A673 (cell line): ENCODE results near the gene ZC2HC1B. TPM values are rescaled to one million over a fixed set of nuclear protein-coding genes. Genes with fewer than 3 reads are reported as not detected.

Experiments used
- BruUV-seq: library from RNA; stranded (reverse); fragments of 400-500 nt; replicated peaks from 2 replicates; lab custom pipeline; 2021; lab: Mats Ljungman, UMichigan
- CTCF ChIA-PET: fragments of 300-600 bp; sonication (Branson Sonifier 250); formaldehyde crosslinking; loops from one replicate; lab custom pipeline; 2022; ENCODE audit warnings: antibody characterized with exemption; lab: Charles Lee
- POLR2A ChIA-PET: fragments of 300-600 bp; sonication (Branson Sonifier 250); formaldehyde crosslinking; loops from one replicate; lab custom pipeline; 2022; ENCODE audit warnings: antibody characterized with exemption; ENCODE audit not compliant: low non-redundant PET; lab: Charles Lee
- DNase-seq: peaks from one replicate; pipeline ENCODE4 v3.0.0-alpha.2; 2015; ENCODE audit warnings: low spot score
- H3K27ac ChIP-seq: fragments of 200-600 bp; sonication (generic); 2 replicates; pipeline ENCODE4 v1.5.1; 2016; ENCODE audit warnings: mixed run types, low read depth, mild to moderate bottlenecking, mixed read lengths, antibody characterized with exemption, low read length; ENCODE audit not compliant: poor library complexity, severe bottlenecking
- H3K27me3 ChIP-seq: fragments of 200-600 bp; sonication (generic); replicated peaks from 2 replicates; pipeline ENCODE4 v1.6.1; 2017; ENCODE audit warnings: mixed run types, low read depth, mild to moderate bottlenecking, mixed read lengths, antibody characterized with exemption, low read length; ENCODE audit not compliant: insufficient read depth, poor library complexity
- H3K36me3 ChIP-seq: fragments of 200-600 bp; sonication (generic); 2 replicates; pipeline ENCODE4 v1.6.1; 2016; ENCODE audit warnings: mixed run types, mild to moderate bottlenecking, mixed read lengths, antibody characterized with exemption, low read length; ENCODE audit not compliant: insufficient read depth, poor library complexity, severe bottlenecking
- H3K4me1 ChIP-seq: fragments of 200-600 bp; sonication (generic); 2 replicates; pipeline ENCODE4 v1.6.1; 2017; ENCODE audit warnings: mixed run types, mild to moderate bottlenecking, mixed read lengths, antibody characterized with exemption, low read length; ENCODE audit not compliant: insufficient read depth, poor library complexity, severe bottlenecking
- H3K4me3 ChIP-seq: fragments of 200-600 bp; sonication (generic); 2 replicates; pipeline ENCODE4 v1.5.1; 2016; ENCODE audit warnings: low read depth, mixed run types, mild to moderate bottlenecking, mixed read lengths, low read length; ENCODE audit not compliant: poor library complexity, severe bottlenecking
- H3K9me3 ChIP-seq: fragments of 200-600 bp; sonication (generic); 2 replicates; pipeline ENCODE4 v1.6.1; 2016; ENCODE audit warnings: mixed run types, low read depth, mild to moderate bottlenecking, mixed read lengths, antibody characterized with exemption, low read length; ENCODE audit not compliant: poor library complexity, severe bottlenecking
- EZH2 ChIP-seq: fragments of 200-600 bp; sonication (generic); IDR thresholded peaks from 2 replicates; pipeline ENCODE4 v1.6.1; 2017; ENCODE audit warnings: borderline replicate concordance, low read depth, mild to moderate bottlenecking, mixed read lengths, antibody characterized with exemption, low read length; ENCODE audit not compliant: poor library complexity, severe bottlenecking
- intact Hi-C: fragments of 100-400 bp; cut with micrococcal nuclease; formaldehyde crosslinking; loops from one replicate; pipeline ENCODE4 v1.10.0; 2022; ENCODE audit not compliant: unreplicated experiment
- total RNA-seq: library from RNA; stranded (reverse); gene quantifications from 2 replicates; pipeline ENCODE4 v1.2.3, GENCODE V29; 2021
- TF ChIP-seq, protein P1 (sequence below): fragments of 300-800, 200-600 bp; sonication (generic); conservative IDR thresholded peaks from 2 replicates; pipeline ENCODE4 v1.5.1; 2017; ENCODE audit warnings: low read depth, mild to moderate bottlenecking, antibody characterized with exemption, low read length, moderate library complexity, mixed read lengths

Gene ZC2HC1B
- total RNA-seq, 1 experiment from 2014 or later, result not detected

DNA sequence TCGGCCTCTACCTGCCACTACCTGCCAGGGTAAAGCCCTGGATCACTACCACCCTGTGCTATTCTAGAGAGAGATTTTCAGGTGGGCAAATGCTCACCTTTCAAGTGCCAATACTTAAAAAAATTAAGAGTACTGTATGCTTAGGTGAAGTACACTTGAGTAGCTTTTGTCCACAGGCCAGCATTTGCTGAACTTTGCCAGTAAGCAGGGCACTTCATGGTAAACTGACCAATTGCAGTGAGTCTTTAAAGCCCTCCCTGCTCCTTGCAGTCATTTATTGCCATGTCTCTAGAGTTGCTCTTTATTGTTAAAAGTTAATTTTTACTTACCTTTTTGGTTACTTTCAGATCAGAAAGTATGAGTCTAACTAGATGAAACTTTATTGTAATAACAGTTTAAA is 85.3 kb downstream of the ZC2HC1B start:
- Histone ChIP-seq H3K27ac (no peak overlapping the region), H3K4me1 (no peaks in the 10 kb centered on the region), H3K4me3 (no peak overlapping the region), H3K36me3 (no peaks in the 10 kb centered on the region), H3K9me3 (no peaks in the 10 kb centered on the region), H3K27me3 (no peaks in the 10 kb centered on the region)
- no peak for TF ChIP-seq EZH2
- TF ChIP-seq, protein P1, sequence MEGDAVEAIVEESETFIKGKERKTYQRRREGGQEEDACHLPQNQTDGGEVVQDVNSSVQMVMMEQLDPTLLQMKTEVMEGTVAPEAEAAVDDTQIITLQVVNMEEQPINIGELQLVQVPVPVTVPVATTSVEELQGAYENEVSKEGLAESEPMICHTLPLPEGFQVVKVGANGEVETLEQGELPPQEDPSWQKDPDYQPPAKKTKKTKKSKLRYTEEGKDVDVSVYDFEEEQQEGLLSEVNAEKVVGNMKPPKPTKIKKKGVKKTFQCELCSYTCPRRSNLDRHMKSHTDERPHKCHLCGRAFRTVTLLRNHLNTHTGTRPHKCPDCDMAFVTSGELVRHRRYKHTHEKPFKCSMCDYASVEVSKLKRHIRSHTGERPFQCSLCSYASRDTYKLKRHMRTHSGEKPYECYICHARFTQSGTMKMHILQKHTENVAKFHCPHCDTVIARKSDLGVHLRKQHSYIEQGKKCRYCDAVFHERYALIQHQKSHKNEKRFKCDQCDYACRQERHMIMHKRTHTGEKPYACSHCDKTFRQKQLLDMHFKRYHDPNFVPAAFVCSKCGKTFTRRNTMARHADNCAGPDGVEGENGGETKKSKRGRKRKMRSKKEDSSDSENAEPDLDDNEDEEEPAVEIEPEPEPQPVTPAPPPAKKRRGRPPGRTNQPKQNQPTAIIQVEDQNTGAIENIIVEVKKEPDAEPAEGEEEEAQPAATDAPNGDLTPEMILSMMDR, result no peak
- ChIA-PET POLR2A (no interaction called here), CTCF (no interaction called here)
- intact Hi-C loops, result no loop called here
- BruUV-seq, result no TSS peak
- no peak for DNase-seq

DNA sequence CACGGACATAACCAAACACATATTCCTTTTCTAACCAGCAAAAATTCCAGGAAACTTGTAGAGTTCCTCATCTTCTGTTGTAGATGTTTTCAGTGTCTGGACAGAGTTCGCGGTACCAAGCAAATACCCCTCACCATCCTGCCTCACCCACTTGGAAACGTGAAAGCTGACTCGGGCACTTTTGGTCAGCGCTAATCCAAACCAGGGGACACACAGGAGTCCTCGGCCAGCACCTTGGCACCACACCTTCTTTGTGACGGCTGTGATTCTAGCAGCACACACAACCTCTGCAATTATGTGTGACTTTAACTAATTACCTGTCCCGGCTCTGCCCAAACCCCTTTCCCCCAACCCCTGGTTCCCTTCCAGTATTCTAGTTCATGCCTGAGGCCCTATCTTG is 85.7 kb downstream of the ZC2HC1B start:
- no peak for DNase-seq
- ChIA-PET CTCF (no interaction called here), POLR2A (no interaction called here)
- H3K36me3 ChIP-seq, result no peaks in the 10 kb centered on the region
- TF ChIP-seq, protein P1, result no peak
- no peak for TF ChIP-seq EZH2
- no peaks in the 10 kb centered on the region for H3K27me3 ChIP-seq
- H3K9me3 ChIP-seq, result no peaks in the 10 kb centered on the region
- H3K27ac ChIP-seq, result no peak overlapping the region
- intact Hi-C loops, result no loop called here
- H3K4me3 ChIP-seq, result no peak overlapping the region
- no TSS peak for BruUV-seq
- H3K4me1 ChIP-seq, result no peaks in the 10 kb centered on the region

DNA sequence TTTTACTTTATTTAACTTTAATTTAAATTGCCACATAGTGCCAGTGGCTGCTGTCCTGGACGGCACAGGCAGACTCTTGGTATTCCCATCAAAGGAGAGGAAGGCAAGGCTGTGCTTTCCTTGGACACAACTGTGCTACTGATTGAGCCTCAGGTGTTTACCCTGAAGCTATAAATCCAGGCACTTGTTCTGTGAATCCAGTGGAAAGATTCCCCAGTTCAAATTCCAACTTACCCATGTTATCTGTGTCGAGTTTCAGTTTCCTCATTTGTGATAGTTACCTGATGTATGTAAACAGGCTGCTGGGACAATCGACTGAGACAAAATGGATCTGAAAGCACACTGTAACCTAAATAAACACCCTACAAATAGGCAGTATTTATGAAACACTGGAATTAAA is 86.6 kb downstream of the ZC2HC1B start:
- no peak for TF ChIP-seq EZH2
- TF ChIP-seq, protein P1, result no peak
- Histone ChIP-seq H3K4me1 (no peaks in the 10 kb centered on the region), H3K36me3 (no peaks in the 10 kb centered on the region), H3K27ac (no peak overlapping the region), H3K9me3 (no peaks in the 10 kb centered on the region), H3K4me3 (no peak overlapping the region), H3K27me3 (no peaks in the 10 kb centered on the region)
- intact Hi-C loops, result no loop called here
- no peak for DNase-seq
- ChIA-PET CTCF (interaction anchor here (0.6 kb wide), 1 partner anchor 308 kb away, joined by 3 read pairs; no protein-coding TSS in a partner anchor), POLR2A (no interaction called here)
- no TSS peak for BruUV-seq
